HG02943 (cell line): ENCODE data around the gene KIR3DL1.
"Not testable (repeated sequence)": the region's sequence is repeated elsewhere in the genome, so short reads cannot be mapped to it uniquely, and the experiment has no call there.

ENCODE experiments used
- ATAC-seq: cut with Tn5 transposase; IDR thresholded peaks from one replicate; pipeline ENCODE4 v1.9.1; 2021; ENCODE audit warnings: mild to moderate bottlenecking, low read depth, moderate library complexity; ENCODE audit not compliant: unreplicated experiment

The KIR3DL1 gene

GRCh38 chr19:54816251-54816650, at the start of gene KIR3DL1:
TSS of gene KIR3DL1 (plus strand) at chr19:54816468.
- ATAC-seq, result not testable (repeated sequence)

GRCh38 chr19:54769646-54770045, 46.6 kb upstream of the KIR3DL1 start, which contains the start of gene KIR2DL1:
TSS of gene KIR2DL1 (plus strand) at chr19:54769793. CDS start at chr19:54769851, 58 bp downstream.
- ATAC-seq, result not testable (repeated sequence)

GRCh38 chr19:54770511-54770910, 45.8 kb upstream of the KIR3DL1 start:
- ATAC-seq, result not testable (repeated sequence)

- not testable (repeated sequence) for ATAC-seq
These were observed 45.0 kb upstream of the KIR3DL1 start for GRCh38 chr19:54771018-54771960.

GRCh38 chr19:54772666-54773065, 43.6 kb upstream of the KIR3DL1 start:
- ATAC-seq, result not testable (repeated sequence)

GRCh38 chr19:54775095-54775815, 41.0 kb upstream of the KIR3DL1 start:
- ATAC-seq, result not testable (repeated sequence)

GRCh38 chr19:54775830-54776229, 40.4 kb upstream of the KIR3DL1 start:
- ATAC-seq, result not testable (repeated sequence)

GRCh38 chr19:54777851-54778250, 38.4 kb upstream of the KIR3DL1 start:
- ATAC-seq, result not testable (repeated sequence)

GRCh38 chr19:54778896-54779295, 37.4 kb upstream of the KIR3DL1 start:
- not testable (repeated sequence) for ATAC-seq

- not testable (repeated sequence) for ATAC-seq
These were observed 33.4 kb upstream of the KIR3DL1 start for GRCh38 chr19:54782916-54783315.

GRCh38 chr19:54786091-54786723, 30.1 kb upstream of the KIR3DL1 start:
- ATAC-seq, result not testable (repeated sequence)

- not testable (repeated sequence) for ATAC-seq
These were observed 28.1 kb upstream of the KIR3DL1 start for GRCh38 chr19:54788154-54788553.

- no peak for ATAC-seq
These were observed 25.6 kb upstream of the KIR3DL1 start for GRCh38 chr19:54790711-54791110.

GRCh38 chr19:54791476-54791875, 24.8 kb upstream of the KIR3DL1 start:
- ATAC-seq, result no peak

- no peak for ATAC-seq
These were observed 23.5 kb upstream of the KIR3DL1 start for GRCh38 chr19:54792814-54793213.

- ATAC-seq, result no peak
These were observed 20.5 kb upstream of the KIR3DL1 start for GRCh38 chr19:54795758-54796157.

GRCh38 chr19:54803410-54803809, 12.9 kb upstream of the KIR3DL1 start, which contains the start of gene KIR2DL4:
TSS of gene KIR2DL4 (plus strand) at chr19:54803610. CDS start at chr19:54803652, 42 bp downstream.
- ATAC-seq, result no peak

- ATAC-seq, result no peak
These were observed 12.2 kb upstream of the KIR3DL1 start for GRCh38 chr19:54804101-54804500.

GRCh38 chr19:54804571-54804970, 11.7 kb upstream of the KIR3DL1 start:
- ATAC-seq, result no peak

GRCh38 chr19:54805665-54806515, 10.4 kb upstream of the KIR3DL1 start:
- ATAC-seq, result no peak
